AG10803 (cell line): ENCODE data around the gene FILIP1L.

Experiments used
- DNase-seq: peaks from one replicate; pipeline ENCODE4 v3.0.0; 2010; ENCODE audit warnings: low read depth
- H3K4me3 ChIP-seq: 2 replicates; pipeline ENCODE4 v1.5.1; 2011; ENCODE audit warnings: mild to moderate bottlenecking, low read length, control low read depth
- TF ChIP-seq, protein P1 (sequence below): conservative IDR thresholded peaks from 2 replicates; pipeline ENCODE4 v1.5.1; 2011; ENCODE audit warnings: mild to moderate bottlenecking, low read length, control low read depth, inconsistent platforms

The FILIP1L gene

DNA sequence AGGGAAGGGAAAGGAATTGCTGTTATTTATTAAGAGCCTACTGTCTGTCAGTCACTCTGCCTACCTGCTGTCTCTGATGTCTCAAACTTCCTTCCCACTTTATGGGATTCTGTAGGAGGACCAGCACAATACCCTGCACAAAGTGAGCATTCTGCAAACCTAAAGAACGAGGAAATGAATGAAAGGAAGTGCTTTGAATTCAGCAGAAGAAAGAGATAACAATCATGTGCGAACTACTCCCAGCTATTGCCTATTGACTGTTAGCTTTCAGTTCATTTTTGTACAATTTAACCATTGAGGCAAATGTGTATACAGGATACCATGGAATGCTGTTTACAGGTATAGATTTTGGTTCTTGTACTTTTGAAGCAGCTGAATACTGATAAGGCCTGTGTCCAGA, 229.8 kb downstream of the FILIP1L start:
- TF ChIP-seq, protein P1, sequence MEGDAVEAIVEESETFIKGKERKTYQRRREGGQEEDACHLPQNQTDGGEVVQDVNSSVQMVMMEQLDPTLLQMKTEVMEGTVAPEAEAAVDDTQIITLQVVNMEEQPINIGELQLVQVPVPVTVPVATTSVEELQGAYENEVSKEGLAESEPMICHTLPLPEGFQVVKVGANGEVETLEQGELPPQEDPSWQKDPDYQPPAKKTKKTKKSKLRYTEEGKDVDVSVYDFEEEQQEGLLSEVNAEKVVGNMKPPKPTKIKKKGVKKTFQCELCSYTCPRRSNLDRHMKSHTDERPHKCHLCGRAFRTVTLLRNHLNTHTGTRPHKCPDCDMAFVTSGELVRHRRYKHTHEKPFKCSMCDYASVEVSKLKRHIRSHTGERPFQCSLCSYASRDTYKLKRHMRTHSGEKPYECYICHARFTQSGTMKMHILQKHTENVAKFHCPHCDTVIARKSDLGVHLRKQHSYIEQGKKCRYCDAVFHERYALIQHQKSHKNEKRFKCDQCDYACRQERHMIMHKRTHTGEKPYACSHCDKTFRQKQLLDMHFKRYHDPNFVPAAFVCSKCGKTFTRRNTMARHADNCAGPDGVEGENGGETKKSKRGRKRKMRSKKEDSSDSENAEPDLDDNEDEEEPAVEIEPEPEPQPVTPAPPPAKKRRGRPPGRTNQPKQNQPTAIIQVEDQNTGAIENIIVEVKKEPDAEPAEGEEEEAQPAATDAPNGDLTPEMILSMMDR, result no peak
- no peak overlapping the region for H3K4me3 ChIP-seq
- no peak for DNase-seq

DNA sequence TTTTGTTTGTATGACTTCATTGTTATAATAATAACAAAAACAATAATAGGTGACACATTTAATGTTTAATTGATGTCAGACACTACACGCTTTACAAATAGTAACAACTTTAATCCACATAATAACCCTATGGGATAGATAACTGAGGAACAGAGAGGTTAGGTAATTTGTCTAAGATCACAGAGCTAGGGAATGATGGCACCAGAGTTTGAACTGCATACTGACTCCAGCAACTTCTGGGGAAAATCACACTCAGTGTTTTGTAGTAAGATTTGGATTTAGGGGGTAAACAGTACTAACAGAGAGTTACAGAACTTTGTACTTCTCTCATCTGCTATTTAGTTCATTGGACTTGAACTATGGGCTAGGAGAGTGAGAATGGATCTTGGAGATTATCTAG, 230.6 kb downstream of the FILIP1L start:
- TF ChIP-seq, protein P1, result no peak
- no peak overlapping the region for H3K4me3 ChIP-seq
- no peak for DNase-seq

DNA sequence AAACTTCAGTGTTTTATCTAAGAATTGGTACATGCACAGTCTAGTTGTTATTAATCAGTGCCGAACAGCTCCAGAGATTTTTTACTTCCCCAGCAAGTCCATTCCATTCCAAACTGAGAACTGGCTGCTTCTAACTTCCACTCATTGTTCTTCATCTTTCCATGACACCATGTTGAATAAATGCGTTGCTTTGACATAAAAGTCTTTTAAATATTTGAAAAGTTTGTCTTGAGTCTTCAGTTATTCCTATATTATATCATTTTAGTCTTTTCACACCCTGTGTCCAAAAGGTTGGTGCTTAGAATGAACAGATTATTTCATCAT, 231.2 kb downstream of the FILIP1L start:
- no peak for DNase-seq
- TF ChIP-seq, protein P1, result no peak

DNA sequence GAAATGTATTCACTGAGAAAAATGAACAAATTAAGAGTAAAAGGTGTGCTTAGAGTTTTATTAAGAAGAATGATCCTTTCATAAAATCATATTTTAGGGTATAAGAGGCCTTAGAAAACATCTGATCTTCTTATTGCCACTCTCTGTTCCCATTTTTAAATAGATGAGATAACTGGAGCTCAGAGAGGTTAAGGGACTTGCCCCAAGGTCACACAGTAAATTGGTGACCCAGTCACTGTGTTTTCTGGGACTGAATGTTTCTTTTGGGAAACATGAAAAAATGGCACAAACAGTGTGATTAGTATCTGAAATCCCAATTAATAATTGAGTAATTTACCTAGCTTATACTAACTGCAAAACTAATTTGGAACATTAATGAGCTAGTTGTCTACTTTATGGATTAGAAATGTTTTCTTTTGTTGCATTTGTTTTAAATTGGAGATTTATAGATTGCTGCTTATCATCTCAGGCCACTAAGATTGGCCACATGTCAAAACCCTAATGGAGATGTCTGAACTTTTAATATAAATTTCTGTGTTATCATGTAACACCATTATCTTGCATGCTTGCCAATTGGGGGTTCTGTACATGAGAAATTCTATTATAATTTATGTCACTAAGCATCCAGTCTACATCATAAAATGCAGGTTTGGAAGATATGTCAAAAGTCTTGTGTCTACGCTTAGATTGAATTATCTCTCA, 231.7 kb downstream of the FILIP1L start:
- DNase-seq, result no peak
- H3K4me3 ChIP-seq, result no peak overlapping the region
- TF ChIP-seq, protein P1, result no peak

More for the DNA sequence above, 231.2 kb downstream of the FILIP1L start:
- H3K4me3 ChIP-seq, result no peak overlapping the region

DNA sequence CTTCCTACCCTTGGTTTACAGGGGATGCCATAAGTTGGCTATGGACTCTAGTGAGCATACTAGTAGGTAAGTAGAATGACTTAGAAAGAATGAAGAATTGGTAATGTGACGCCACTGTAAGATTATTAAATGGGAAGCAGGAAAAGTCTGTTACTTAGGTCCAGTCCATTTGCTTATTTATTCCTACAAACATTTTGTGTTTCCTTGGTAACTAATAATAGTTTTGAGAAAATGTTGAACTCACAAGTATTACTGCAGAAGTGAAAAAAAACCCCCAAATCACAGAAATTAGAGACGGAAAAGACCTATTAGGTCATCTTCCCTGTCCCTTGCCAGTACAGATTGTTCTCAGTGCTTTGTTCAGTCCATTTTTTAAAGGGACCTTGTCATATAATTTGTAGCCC, 233.2 kb downstream of the FILIP1L start:
- no peak for DNase-seq
- TF ChIP-seq, protein P1, result no peak

DNA sequence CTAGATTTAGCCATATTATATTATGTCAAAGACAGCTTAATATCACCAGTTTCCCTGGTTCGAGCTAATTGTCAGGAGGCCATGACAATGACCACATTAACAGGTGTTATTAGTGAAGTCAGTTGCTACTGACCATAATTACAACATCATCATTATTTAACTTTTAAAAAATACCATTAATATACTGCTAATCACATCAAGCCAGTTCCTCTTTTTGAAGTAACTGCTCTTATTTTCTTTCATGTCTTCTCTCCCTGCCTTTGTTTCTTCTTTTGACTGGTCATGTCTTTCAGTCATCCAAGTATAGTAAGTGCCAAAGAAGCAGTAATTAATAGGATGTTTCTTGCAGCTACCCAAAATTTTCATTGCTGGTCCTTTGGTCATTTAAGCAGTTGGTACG, 235.0 kb downstream of the FILIP1L start:
- DNase-seq, result no peak
- TF ChIP-seq, protein P1, result no peak
- H3K4me3 ChIP-seq, result no peak overlapping the region

More for the DNA sequence above, 233.2 kb downstream of the FILIP1L start:
- no peak overlapping the region for H3K4me3 ChIP-seq

DNA sequence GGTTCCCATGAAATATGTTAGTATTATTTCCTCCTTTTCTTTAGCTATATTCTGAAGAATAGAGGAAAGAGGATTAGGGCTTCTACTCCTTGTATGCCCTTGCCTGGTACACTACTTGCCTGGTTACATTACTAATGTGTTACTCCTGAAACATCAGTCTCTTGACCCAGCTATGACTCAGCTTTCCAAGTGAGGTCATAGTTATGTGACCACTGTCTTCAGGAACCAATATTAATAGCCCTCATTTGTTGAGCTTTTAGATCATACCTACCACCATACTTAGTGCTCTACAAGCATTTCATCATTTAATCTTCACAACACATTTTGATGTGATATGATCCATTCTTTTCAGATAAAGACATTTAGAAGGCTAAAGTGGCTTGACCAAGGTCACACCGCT, 236.3 kb downstream of the FILIP1L start:
- TF ChIP-seq, protein P1, result no peak
- DNase-seq, result peak; percentile 79
- no peak overlapping the region for H3K4me3 ChIP-seq
